ENCODE data around the gene TPO. TPM values are rescaled to one million over a fixed set of nuclear protein-coding genes. Genes with fewer than 3 reads are reported as not detected.

TPO gene
- total and polyA plus RNA-seq, 11 donors, result 3.0 to 13.8 (median 8.4) TPM

GRCh38 chr2:1588051-1588977 is 175.1 kb downstream of the TPO start:
- peak in 2 of 5 donors; percentile 20 to 40 for DNase-seq
- peaks cover 0 to 8% (median 0%) of the 10 kb centered on the region in 9 donors for H3K27me3 ChIP-seq

GRCh38 chr2:1588978-1589621 is 175.8 kb downstream of the TPO start:
- intact Hi-C loops (cut with DNase I), result loop anchor here in 1 of 10 donors (10.0 kb wide), 1 partner anchor 236 kb away; no protein-coding TSS in a partner anchor
- 80 to 88% (median 83%) methylated on average over 14 to 15 of the region's 15 CpGs for WGBS, 4 donors
- peaks cover 0 to 8% (median 0%) of the 10 kb centered on the region in 9 donors for H3K27me3 ChIP-seq
- no peak overlapping the region for H3K27ac ChIP-seq
- DNase-seq (peak in 2 of 5 donors; percentile 13 to 56), ATAC-seq (no peak)
- peaks cover 0 to 40% (median 26%) of the 10 kb centered on the region in 12 donors for H3K4me1 ChIP-seq
- H3K36me3 ChIP-seq, result no peaks in the 10 kb centered on the region
- TF ChIP-seq CTCF (IDR thresholded peaks at IDR 0.05), result no peak
- no peak for TF ChIP-seq POLR2A (IDR thresholded peaks at IDR 0.05)
- H3K4me3 ChIP-seq, result no peak overlapping the region
- H3K9me3 ChIP-seq, result peaks cover 0 to 4% (median 0%) of the 10 kb centered on the region in 12 donors

More at GRCh38 chr2:1588051-1588977, 175.1 kb downstream of the TPO start:
- Histone ChIP-seq H3K4me1 (peaks cover 0 to 32% (median 20%) of the 10 kb centered on the region in 12 donors), H3K9me3 (peaks cover 0 to 4% (median 0%) of the 10 kb centered on the region in 12 donors), H3K4me3 (no peak overlapping the region), H3K27ac (no peak overlapping the region), H3K36me3 (no peaks in the 10 kb centered on the region)
- WGBS, 4 donors, result 86 to 92% (median 88%) methylated on average over 27 of the region's 27 CpGs
- no peak for ATAC-seq
- intact Hi-C loops (cut with DNase I), result loop anchor here in 1 of 10 donors (10.0 kb wide), 1 partner anchor 236 kb away; no protein-coding TSS in a partner anchor
- TF ChIP-seq POLR2A (IDR thresholded peaks at IDR 0.05), result no peak
- TF ChIP-seq CTCF (IDR thresholded peaks at IDR 0.05), result no peak

- peaks cover 0 to 4% (median 0%) of the 10 kb centered on the region in 12 donors for H3K9me3 ChIP-seq
- ATAC-seq (peak in 2 of 4 donors; percentile 16 to 33), DNase-seq (peak in 2 of 5 donors; percentile 31 to 62)
- H3K4me1 ChIP-seq, result peaks cover 0 to 43% (median 26%) of the 10 kb centered on the region in 12 donors
- 45 to 55% (median 50%) methylated on average over 18 of the region's 18 CpGs for WGBS, 4 donors
- peaks cover 0 to 8% (median 0%) of the 10 kb centered on the region in 9 donors for H3K27me3 ChIP-seq
- H3K36me3 ChIP-seq, result no peaks in the 10 kb centered on the region
- TF ChIP-seq CTCF (IDR thresholded peaks at IDR 0.05), result peak in 4 of 12 donors; percentile 10 to 23 (median 12)
- no peak for TF ChIP-seq POLR2A (IDR thresholded peaks at IDR 0.05)
- H3K27ac ChIP-seq, result peak overlapping the region in 11 of 12 donors; percentile 37 to 77 (median 59)
- intact Hi-C loops (cut with DNase I), result loop anchor here in 8 of 10 donors (2.0 to 5.0 kb wide), 6 partner anchors 56 to 226 kb away; no protein-coding TSS in a partner anchor
- peak overlapping the region in 3 of 12 donors; percentile 27 to 40 (median 38) for H3K4me3 ChIP-seq
These were observed 177.6 kb downstream of the TPO start for GRCh38 chr2:1590596-1591460.
